GM12801 (cell line): ENCODE results near the gene CHI3L1.

ENCODE experiments used
- CTCF ChIP-seq: IDR thresholded peaks from one replicate; pipeline ENCODE4 v1.5.1; 2011; ENCODE audit warnings: control low read depth; ENCODE audit not compliant: insufficient read length; ENCODE audit errors: extremely low read depth

The CHI3L1 gene

DNA sequence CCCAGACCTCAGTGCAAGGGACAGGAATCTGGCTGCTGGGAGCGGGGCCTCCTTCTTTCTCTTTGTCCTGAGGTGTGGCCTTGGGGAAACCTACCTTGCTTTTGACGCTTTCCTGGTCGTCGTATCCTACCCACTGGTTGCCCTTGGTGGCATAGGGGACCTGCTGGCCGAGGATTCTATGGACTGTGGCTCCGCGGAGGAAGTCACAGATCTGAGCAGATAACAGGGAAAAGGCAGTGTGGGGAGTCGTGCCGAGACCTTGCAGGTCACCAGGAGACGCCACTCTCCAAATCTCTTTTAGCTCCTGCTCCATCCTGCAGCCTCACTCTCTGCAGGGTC, 6.9 kb downstream of the CHI3L1 start:
- no peak for TF ChIP-seq CTCF

DNA sequence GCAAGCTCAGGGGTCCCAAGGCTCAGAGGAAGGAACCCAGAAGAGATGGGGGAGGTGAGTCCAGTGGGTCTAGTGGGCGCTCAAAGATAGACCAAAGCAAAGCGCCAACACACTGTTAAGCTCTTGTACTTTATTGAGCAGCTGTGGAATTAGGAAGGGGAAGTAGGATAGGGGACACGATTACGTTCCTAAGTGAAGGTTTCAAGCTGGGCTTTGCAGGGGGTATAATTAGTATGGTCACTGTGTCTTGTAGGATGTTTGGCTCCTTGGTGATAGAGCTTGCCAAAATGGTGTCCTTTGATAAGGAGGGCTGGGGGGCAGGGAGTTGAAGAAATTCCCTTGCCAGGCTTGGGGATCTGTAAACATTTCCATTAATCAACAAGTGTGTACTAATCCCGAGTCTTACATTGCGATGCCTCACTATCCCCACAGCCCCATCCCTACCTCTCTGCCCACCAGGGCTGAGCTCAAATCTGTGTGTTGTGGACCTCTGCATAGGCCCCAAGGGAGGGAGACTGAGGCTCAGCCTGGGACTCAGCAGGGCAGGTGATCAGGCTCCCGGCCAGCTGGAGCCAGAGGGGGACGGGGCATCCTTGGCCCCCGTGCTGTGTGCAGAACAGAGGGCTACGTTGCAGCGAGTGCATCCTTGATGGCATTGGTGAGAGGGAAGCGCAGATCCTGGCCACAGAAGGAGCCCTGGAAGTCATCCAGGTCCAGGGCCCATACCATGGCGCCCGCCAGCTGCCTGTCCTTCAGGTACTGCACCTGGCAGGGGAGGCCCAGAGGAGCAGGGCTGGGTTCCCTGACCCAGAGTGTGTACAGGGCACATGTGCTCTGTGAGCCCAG, 7.5 kb downstream of the CHI3L1 start:
- TF ChIP-seq CTCF: no peak

GRCh38 chr1:203178083-203178482, 8.4 kb downstream of the CHI3L1 start:
- no peak for TF ChIP-seq CTCF

- TF ChIP-seq CTCF: no peak
Measured at GRCh38 chr1:203177470-203178039, 8.9 kb downstream of the CHI3L1 start.

GRCh38 chr1:203177036-203177405, 9.5 kb downstream of the CHI3L1 start:
- no peak for TF ChIP-seq CTCF

DNA sequence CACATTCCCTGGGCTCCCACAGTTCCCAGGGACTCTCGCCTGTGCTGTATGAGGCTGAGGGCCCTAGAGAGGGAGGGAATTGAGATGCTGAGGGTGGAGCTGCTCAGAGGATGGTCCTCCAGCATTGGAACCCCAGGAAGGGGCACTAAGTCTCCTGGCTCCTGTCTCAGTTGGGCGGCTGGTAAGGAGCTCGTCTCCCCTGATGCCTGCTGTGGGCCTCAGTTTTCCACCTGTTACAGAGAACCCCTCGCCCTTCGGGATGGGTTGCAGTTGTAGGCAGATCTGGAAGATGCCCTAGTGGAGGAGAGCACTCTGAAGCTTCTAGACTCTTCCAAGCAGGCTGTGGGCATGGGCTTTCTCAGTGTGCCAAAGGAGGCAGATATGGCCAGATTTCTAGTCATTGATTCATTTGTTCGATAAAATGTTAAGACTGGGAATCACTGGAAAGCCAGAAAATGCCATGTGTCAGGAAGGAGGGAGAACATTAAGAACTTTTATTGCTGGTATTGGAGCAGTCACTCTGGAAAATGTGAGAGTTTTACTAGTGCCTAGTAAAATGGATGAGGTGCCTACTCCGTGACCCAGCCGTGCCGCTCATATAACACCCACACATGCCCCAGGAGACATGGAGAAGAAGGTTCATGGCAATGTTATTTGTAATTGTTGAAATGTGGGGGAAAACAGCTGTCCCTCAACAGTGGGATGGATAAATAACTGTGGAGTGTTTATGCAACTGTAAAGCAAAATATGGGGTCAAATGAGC, 10.1 kb downstream of the CHI3L1 start:
- TF ChIP-seq CTCF: no peak

GRCh38 chr1:203175827-203176241, 10.7 kb downstream of the CHI3L1 start:
- no peak for TF ChIP-seq CTCF
